ENCODE results near the gene XRN1.

Gene XRN1

DNA sequence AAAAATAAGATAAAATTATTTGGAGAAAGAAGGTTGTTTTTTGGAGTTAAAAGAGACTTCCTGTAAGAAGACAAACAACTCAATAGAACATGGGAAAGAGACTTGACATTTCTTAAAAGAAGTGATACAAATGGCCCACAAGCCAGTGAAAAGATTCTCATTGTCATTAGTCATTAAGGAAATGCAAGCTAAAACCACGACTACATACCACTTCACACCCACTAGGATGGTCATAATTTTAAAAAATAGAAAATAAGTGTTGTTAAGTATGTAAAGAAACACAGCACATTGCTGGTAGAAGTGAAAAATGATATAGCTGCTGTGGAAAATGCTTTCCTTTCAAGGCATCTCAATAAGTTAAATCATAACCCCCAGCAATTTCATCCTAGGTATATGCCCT lies 178.1 kb downstream of the XRN1 start:
- DNase-seq (ENCODE audit: low spot score) = no peak

DNA sequence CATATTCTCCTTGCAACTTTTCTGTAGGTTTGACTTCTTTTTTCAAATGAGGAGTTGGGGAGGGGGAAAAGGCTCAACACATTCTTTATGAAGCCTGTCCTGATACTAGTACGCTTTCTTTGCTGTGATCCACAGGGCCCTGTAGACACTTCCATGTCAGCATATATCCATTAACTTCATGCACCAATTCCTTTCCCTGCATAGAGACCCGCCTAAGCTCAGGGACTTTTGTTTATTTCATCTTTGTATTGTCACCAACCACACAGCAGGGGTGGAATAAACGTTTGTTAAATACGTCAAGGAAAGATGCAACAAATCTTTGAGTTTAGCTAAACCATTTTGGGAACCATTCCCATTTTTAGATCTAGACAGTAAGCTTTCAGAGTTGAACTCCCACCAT lies 179.4 kb downstream of the XRN1 start:
- no peak for DNase-seq (ENCODE audit: low spot score)

DNA sequence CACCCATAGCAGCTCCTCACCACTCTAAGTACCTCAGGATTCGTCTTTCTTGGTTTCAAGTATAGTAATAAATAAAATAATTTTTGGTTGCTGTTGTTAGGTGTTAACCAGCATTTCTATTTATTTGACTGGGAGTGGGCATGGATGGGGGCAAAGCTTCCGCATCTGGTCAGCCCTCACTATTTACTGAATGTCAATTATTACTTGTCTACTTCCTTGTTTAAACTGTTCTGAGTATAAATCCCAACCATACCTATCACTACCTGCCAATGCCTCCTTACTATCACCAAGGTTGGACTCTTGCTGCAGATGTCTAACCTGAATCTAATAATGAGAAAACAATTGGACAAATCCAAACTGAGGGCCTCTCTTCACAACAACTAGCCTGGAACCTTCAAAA lies 180.6 kb downstream of the XRN1 start:
- no peak for DNase-seq (ENCODE audit: low spot score)

DNA sequence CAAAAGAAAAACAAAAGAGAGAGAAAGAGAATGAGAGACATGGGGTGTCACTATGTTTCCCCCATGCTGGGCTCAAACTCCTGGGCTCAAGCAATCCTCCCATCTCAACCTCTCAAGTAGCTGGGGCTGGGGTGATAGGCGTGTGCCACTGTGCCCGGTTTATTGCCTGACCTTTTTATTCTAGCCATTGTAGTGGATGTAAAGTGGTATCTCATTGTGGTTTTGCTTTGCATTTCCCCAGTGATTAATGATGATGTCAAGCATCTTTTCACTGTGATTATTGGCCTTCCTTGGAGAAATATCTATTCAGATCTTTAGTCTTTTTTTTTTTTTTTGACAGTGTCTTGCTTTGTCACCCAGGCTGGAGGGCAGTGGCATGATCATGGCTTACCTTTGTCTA lies 184.7 kb downstream of the XRN1 start:
- DNase-seq (ENCODE audit: low spot score) = no peak

DNA sequence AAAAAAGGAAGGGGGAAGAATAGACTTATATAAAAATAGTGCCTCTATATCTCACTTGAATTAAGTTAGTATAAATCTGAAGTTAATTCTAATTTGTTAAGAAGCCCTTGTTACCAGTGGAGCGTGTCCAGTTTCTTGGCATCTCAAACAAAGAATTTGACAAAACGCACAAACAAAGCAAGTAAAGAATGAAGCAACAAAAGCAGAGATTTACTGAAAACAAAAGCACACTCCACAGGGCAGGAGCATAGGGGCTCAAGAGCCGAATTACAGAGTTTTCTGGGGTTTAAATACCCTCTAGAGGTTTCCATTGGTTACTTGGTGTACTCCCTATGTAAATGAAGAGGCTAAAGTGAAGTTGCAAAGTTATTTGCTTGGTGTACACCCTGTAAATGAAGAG lies 188.5 kb downstream of the XRN1 start:
- no peak for DNase-seq (ENCODE audit: low spot score)

DNA sequence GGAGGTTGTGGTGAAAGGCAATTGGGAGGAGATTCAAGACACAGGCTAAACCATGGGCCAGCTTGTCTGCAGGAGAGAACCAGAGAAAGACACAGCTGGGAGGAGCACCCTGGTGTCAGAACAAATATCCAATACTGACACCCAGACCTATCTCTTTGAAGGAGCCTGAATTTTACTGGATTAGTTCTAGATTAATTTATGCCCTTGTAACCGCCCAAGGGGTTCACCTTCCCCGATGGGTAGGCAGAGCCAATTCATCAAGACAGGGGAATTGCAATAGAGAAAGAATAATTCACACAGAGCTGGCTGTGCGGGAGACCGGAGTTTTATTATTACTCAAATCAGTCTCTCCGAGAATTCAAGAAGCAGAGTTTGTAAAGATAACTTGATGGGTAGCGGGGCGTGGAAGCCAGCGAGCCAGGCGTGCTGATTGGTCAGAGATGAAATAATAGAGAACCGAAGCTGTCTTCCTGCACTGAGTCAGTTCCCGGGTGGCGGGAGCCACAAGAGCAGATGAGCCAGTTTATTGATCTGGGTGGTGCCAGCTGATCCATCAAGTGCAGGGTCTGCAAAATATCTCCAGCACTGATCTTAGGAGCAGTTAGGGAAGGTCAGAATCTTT lies 191.0 kb downstream of the XRN1 start:
- DNase-seq (ENCODE audit: low spot score) = no peak
